NCI-H2196 (cell line): ENCODE results near the gene TXNDC2.

ENCODE experiments used
- DNase-seq: peaks from one replicate; lab custom pipeline; 2025; ENCODE audit not compliant: unreplicated experiment; lab: John Stamatoyannopoulos, UW

TXNDC2 gene

GRCh38 chr18:9930299-9930884, 44.6 kb downstream of the TXNDC2 start:
- DNase-seq: no peak

GRCh38 chr18:9931146-9931545, 45.4 kb downstream of the TXNDC2 start:
- DNase-seq: no peak

GRCh38 chr18:9931678-9932077, 45.9 kb downstream of the TXNDC2 start:
- DNase-seq: no peak

- DNase-seq: no peak
These were observed 48.1 kb downstream of the TXNDC2 start for GRCh38 chr18:9933865-9934264.

GRCh38 chr18:9934274-9934673, 48.5 kb downstream of the TXNDC2 start:
- no peak for DNase-seq
